ENCODE measurements around the gene HIF3A.
A peak's percentile ranks its signal among the peaks of the same experiment; 100 is the strongest.

DNA sequence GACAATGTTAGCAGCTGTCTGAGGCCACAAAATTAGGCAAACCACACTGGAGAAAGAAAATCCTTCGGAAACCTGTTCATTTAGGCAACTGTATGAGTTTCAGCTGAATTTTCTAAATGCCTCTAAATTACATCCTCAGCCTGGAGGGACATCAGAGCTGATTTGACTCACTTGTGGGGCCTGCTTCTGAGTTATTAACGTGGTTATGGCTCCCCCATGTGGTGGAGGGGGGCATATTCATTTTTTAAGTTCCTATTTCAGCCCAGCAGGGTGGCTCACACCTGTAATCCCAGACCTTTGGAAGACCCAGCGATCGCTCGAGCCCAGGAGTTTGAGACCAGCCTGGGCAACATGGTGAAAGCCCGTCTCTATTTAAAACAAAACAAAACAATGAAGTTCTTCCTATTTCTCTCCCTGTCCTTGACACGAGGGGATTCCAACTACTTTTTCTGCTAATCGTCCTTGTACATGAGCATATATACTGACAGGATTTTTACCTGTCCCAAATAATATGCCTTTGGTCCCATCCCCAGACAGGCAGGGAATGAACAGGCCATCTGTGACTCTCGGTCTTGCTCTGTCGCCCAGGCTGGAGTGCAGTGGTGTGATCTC lies 31.5 kb upstream of the HIF3A start:
- TF ChIP-seq, protein P1, sequence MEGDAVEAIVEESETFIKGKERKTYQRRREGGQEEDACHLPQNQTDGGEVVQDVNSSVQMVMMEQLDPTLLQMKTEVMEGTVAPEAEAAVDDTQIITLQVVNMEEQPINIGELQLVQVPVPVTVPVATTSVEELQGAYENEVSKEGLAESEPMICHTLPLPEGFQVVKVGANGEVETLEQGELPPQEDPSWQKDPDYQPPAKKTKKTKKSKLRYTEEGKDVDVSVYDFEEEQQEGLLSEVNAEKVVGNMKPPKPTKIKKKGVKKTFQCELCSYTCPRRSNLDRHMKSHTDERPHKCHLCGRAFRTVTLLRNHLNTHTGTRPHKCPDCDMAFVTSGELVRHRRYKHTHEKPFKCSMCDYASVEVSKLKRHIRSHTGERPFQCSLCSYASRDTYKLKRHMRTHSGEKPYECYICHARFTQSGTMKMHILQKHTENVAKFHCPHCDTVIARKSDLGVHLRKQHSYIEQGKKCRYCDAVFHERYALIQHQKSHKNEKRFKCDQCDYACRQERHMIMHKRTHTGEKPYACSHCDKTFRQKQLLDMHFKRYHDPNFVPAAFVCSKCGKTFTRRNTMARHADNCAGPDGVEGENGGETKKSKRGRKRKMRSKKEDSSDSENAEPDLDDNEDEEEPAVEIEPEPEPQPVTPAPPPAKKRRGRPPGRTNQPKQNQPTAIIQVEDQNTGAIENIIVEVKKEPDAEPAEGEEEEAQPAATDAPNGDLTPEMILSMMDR (IDR thresholded peaks at IDR 0.05; ENCODE audit: borderline replicate concordance, extremely low read depth, low read length, poor library complexity, severe bottlenecking) = peak; percentile 90
- no peak for TF ChIP-seq EZH2 (IDR thresholded peaks at IDR 0.05; ENCODE audit: borderline replicate concordance, low read depth, low read length, severe bottlenecking)

Data from DND-41 (cell line).